A549 (cell line): ENCODE results near the gene SPATA25. TPM values are rescaled to one million over a fixed set of nuclear protein-coding genes. Genes with fewer than 3 reads are reported as not detected.
A peak's percentile ranks its signal among the peaks of the same experiment; 100 is the strongest.

Source experiments
- ATAC-seq, 2 experiments: fragments of 200-7000 bp in 1 of 2; fragments of >200 bp in 1 of 2; cut with Nextera tagmentation in 1 of 2; cut with Tn5 transposase in 1 of 2; 3 replicates each; pipeline versions ENCODE4 v1.8.0 to v1.9.1; 2018 to 2020; ENCODE audit warnings: mild to moderate bottlenecking in 1 of 2, moderate library complexity in 1 of 2
- CTCF ChIA-PET: fragments of 300-600 bp; sonication (Branson Sonifier 250); formaldehyde crosslinking; extraction: SDS; loops from one replicate; lab custom pipeline; 2021; ENCODE audit warnings: antibody characterized with exemption, inconsistent platforms; lab: Yijun Ruan, JAX
- POLR2A ChIA-PET: fragments of 350-600 bp; formaldehyde crosslinking; extraction: SDS; loops from one replicate; lab custom pipeline; 2021; ENCODE audit warnings: antibody characterized with exemption, inconsistent platforms; lab: Yijun Ruan, JAX
- DNase-seq, 2 experiments: peaks; one replicate each; pipeline versions ENCODE4 v3.0.0 to v3.0.0-alpha.2; 2011 to 2016; ENCODE audit warnings: low read depth in 1 of 2, low spot score in 1 of 2
- FAIRE-seq: peaks from 2 replicates; lab custom pipeline; 2011; peaks lifted over from hg19 to GRCh38; lab: Jason Lieb, UNC
- H3K27ac ChIP-seq, 2 experiments: fragments of >200 bp; sonication (Bioruptor Twin); formaldehyde crosslinking; 3 replicates each; pipeline ENCODE4 v1.5.1; 2016 to 2017
- H3K4me1 ChIP-seq: fragments of >200 bp; sonication (Bioruptor Twin); formaldehyde crosslinking; 3 replicates; pipeline ENCODE4 v1.6.1; 2016
- H3K4me2 ChIP-seq: fragments of >200 bp; sonication (Bioruptor Twin); formaldehyde crosslinking; 3 replicates; pipeline ENCODE4 v1.6.1; 2016
- H3K4me3 ChIP-seq: fragments of >200 bp; sonication (Bioruptor Twin); formaldehyde crosslinking; 3 replicates; pipeline ENCODE4 v1.5.1; 2016
- H3K9me3 ChIP-seq: fragments of >200 bp; sonication (Bioruptor Twin); formaldehyde crosslinking; 3 replicates; pipeline ENCODE4 v1.6.1; 2016
- CHD2 ChIP-seq: fragments of 150-350 bp; IDR thresholded peaks from 2 replicates; pipeline ENCODE4 v1.6.1; 2014; ENCODE audit warnings: low read length; ENCODE audit not compliant: partially characterized antibody
- EHF ChIP-seq: fragments of 250-450 bp; sonication (Bioruptor Pico); IDR thresholded peaks from 2 replicates; pipeline ENCODE4 v1.5.0; 2020; ENCODE audit warnings: mild to moderate bottlenecking
- EHMT2 ChIP-seq: fragments of 200-600 bp; sonication (generic); IDR thresholded peaks from 2 replicates; pipeline ENCODE4 v1.6.1; 2016; ENCODE audit warnings: antibody characterized with exemption, low read depth, mild to moderate bottlenecking, moderate library complexity
- FOSB ChIP-seq: fragments of 250-450 bp; sonication (Bioruptor Pico); IDR thresholded peaks from 2 replicates; pipeline ENCODE4 v1.5.0; 2020; ENCODE audit warnings: mild to moderate bottlenecking, moderate library complexity
- FOSL2 ChIP-seq, 2 experiments: fragments of 450-650 bp in 1 of 2; fragments of >200 bp in 1 of 2; sonication (Bioruptor Twin) in 1 of 2; formaldehyde crosslinking; IDR thresholded peaks; 2 replicates each; pipeline versions ENCODE4 v1.5.0 to v1.6.1; 2016 to 2020; ENCODE audit warnings: mild to moderate bottlenecking in 1 of 2, moderate library complexity in 1 of 2
- GATA3 ChIP-seq: IDR thresholded peaks from 2 replicates; pipeline ENCODE4 v1.6.1; 2012; ENCODE audit warnings: borderline replicate concordance
- HEYL ChIP-seq: fragments of 250-450 bp; sonication (Bioruptor Pico); IDR thresholded peaks from 2 replicates; pipeline ENCODE4 v1.8.0; 2021; ENCODE audit warnings: mild to moderate bottlenecking, moderate library complexity
- HOXB13 ChIP-seq: fragments of 250-450 bp; sonication (Bioruptor Pico); IDR thresholded peaks from 2 replicates; pipeline ENCODE4 v1.5.0; 2020; ENCODE audit warnings: low read depth, mild to moderate bottlenecking, moderate library complexity
- HOXB5 ChIP-seq: fragments of 250-450 bp; sonication (Bioruptor Pico); IDR thresholded peaks from 2 replicates; pipeline ENCODE4 v1.5.0; 2020; ENCODE audit warnings: mild to moderate bottlenecking, moderate library complexity
- JUN ChIP-seq, 2 experiments: fragments of >200 bp; sonication (Bioruptor Twin); formaldehyde crosslinking; IDR thresholded peaks; 2 replicates in 1 of 2; 3 replicates in 1 of 2; pipeline ENCODE4 v1.6.1; 2016 to 2017
- KDM5A ChIP-seq: fragments of 200-600 bp; sonication (generic); IDR thresholded peaks from 2 replicates; pipeline ENCODE4 v1.6.1; 2016; ENCODE audit warnings: antibody characterized with exemption, mild to moderate bottlenecking
- MYC ChIP-seq: IDR thresholded peaks from 2 replicates; pipeline ENCODE4 v1.6.1; 2012; ENCODE audit warnings: mild to moderate bottlenecking, inconsistent platforms, low read length, improper control_type of control experiment, borderline replicate concordance
- PHF8 ChIP-seq: fragments of 200-600 bp; sonication (generic); IDR thresholded peaks from 2 replicates; pipeline ENCODE4 v1.6.1; 2016; ENCODE audit warnings: low read depth, mild to moderate bottlenecking, antibody characterized with exemption, moderate library complexity, borderline replicate concordance
- POLR2AphosphoS2 ChIP-seq: conservative IDR thresholded peaks from 2 replicates; pipeline ENCODE4 v1.6.1; 2012; ENCODE audit warnings: low read length, improper control_type of control experiment, inconsistent platforms
- RARB ChIP-seq: fragments of 250-450 bp; sonication (Bioruptor Pico); IDR thresholded peaks from 2 replicates; pipeline ENCODE4 v1.8.0; 2021; ENCODE audit warnings: mild to moderate bottlenecking, moderate library complexity
- SMC3 ChIP-seq: fragments of >200 bp; sonication (Bioruptor Twin); formaldehyde crosslinking; IDR thresholded peaks from 3 replicates; pipeline ENCODE4 v1.6.1; 2018; ENCODE audit warnings: inconsistent platforms
- ZC3H11A ChIP-seq: fragments of 450-650 bp; IDR thresholded peaks from 2 replicates; pipeline ENCODE4 v1.6.1; 2014; ENCODE audit warnings: antibody characterized with exemption, mild to moderate bottlenecking
- ZNF302 ChIP-seq: fragments of 250-450 bp; sonication (Bioruptor Pico); IDR thresholded peaks from 2 replicates; pipeline ENCODE4 v1.9.0; 2021; ENCODE audit warnings: inconsistent platforms, mild to moderate bottlenecking, moderate library complexity
- WGBS: methylation state at CpG from one replicate; pipeline ENCODE4 v1.1.6; 2017; ENCODE audit errors: missing lambda C conversion rate; 5-methylcytosine and 5-hydroxymethylcytosine counted together
- polyA plus RNA-seq, 4 experiments: library from polyadenylated mRNA; depleted of rRNA in 3 of 4; stranded (reverse); fragments of >200 nt; fragmentation: RNase III in 1 of 4; extraction: RNeasy Plus Mini Kit Qiagen cat#74134 plus additional on column Dnase treatment in 1 of 4; gene quantifications; 2 replicates in 3 of 4; 3 replicates in 1 of 4; pipeline ENCODE4 v1.2.3, GENCODE V29; 2011 to 2017
- TF ChIP-seq, protein P1 (sequence below): fragments of 250-450 bp; sonication (Bioruptor Pico); IDR thresholded peaks from 2 replicates; pipeline ENCODE4 v1.5.0; 2021; ENCODE audit warnings: mild to moderate bottlenecking, moderate library complexity, borderline replicate concordance
- TF ChIP-seq, protein P2 (sequence below): fragments of 250-450 bp; sonication (Bioruptor Pico); IDR thresholded peaks from 2 replicates; pipeline ENCODE4 v1.5.0; 2020; ENCODE audit warnings: low read depth, mild to moderate bottlenecking, moderate library complexity
- TF ChIP-seq, protein P3 (sequence below): IDR thresholded peaks from 2 replicates; pipeline ENCODE4 v1.6.1; 2012
- TF ChIP-seq, protein P4 (sequence below): fragments of >200 bp; sonication (Bioruptor Twin); formaldehyde crosslinking; IDR thresholded peaks from 2 replicates; pipeline ENCODE4 v1.6.1; 2016

Gene SPATA25
- polyA plus RNA-seq, 2 of the 4 experiments (the other 2 are of a cell fraction) = 0.31 to 0.77 TPM

DNA sequence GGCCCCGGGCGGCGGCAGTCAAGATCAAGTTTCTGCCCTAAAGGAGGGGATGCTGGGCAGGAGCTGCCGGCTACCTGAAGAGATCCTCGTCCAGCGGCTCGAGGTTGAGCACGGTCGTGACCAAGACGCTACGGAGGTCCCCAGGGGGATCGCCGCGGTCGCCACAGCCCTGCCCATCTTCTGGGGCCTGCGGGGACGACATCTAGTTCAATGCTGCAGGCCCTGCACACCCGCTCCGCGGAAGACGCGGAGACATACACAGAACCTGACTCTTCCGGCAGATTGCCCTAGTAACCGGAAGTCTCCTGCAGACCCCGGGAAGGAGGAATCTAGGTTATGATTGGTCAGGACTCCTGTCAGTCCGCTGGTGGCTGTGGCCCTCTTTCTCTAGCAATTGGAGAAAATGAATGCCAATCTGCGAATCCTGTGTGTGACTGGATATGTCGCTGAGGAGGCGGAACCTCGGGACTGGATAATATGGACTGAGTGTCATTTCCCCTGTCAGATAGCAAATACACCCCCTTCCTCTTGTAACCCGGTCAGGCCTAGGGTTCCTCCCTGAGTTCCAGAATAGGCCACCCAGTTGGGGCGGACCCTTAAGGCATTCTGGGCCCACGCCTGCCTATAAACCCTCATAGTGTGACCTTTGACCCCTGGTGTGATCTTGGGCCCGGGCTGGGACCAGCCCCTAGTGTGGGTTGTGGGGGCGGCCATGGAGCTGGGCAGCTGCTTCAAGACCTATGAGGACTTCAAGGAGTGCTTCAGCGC, 30.1 kb downstream of the SPATA25 start, which contains the start of the genes ACOT8 and ZSWIM3 (continued):
- TF ChIP-seq, protein P1, sequence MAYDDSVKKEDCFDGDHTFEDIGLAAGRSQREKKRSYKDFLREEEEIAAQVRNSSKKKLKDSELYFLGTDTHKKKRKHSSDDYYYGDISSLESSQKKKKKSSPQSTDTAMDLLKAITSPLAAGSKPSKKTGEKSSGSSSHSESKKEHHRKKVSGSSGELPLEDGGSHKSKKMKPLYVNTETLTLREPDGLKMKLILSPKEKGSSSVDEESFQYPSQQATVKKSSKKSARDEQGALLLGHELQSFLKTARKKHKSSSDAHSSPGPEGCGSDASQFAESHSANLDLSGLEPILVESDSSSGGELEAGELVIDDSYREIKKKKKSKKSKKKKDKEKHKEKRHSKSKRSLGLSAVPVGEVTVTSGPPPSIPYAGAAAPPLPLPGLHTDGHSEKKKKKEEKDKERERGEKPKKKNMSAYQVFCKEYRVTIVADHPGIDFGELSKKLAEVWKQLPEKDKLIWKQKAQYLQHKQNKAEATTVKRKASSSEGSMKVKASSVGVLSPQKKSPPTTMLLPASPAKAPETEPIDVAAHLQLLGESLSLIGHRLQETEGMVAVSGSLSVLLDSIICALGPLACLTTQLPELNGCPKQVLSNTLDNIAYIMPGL = no peak
- TF ChIP-seq MYC = no peak
- TF ChIP-seq SMC3 = no peak
- TF ChIP-seq FOSB (CRISPR knock-in tag) = no peak
- no peak for TF ChIP-seq HOXB5
- TF ChIP-seq ZNF302 = no peak
- TF ChIP-seq, protein P2, sequence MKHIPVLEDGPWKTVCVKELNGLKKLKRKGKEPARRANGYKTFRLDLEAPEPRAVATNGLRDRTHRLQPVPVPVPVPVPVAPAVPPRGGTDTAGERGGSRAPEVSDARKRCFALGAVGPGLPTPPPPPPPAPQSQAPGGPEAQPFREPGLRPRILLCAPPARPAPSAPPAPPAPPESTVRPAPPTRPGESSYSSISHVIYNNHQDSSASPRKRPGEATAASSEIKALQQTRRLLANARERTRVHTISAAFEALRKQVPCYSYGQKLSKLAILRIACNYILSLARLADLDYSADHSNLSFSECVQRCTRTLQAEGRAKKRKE (CRISPR knock-in tag) = no peak
- TF ChIP-seq CHD2 = peak; percentile 53
- TF ChIP-seq FOSL2 (IDR thresholded peaks at IDR 0.05) = no peak
- TF ChIP-seq FOSL2 (CRISPR knock-in tag; IDR thresholded peaks at IDR 0.05) = no peak
- TF ChIP-seq KDM5A = 0 out of 2 replicates have a peak, but pooled peaks have one; percentile 22
- TF ChIP-seq POLR2AphosphoS2 = no peak
- TF ChIP-seq EHF (CRISPR knock-in tag) = no peak
- TF ChIP-seq JUN (IDR thresholded peaks at IDR 0.05) = peak; percentile 8 to 42; a peak in 1 of 5 replicates

DNA sequence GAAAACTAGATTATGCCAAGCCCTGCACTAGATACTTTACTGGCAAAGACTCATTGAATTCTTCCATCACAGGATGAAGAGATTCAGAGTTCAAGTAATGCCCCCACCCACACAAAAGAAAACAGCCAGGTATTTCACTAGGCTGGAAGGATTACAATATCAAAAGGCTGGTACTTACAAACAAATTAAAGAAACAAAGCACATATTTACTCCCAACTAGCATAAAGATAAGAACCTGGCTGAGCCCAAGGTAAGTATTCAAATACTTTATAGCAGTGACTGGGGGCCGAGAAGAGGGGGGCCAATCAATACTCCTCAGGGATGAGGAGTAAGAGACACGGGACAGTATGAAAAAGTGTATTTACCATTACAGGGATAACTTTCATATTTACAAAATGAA, 33.9 kb downstream of the SPATA25 start:
- ATAC-seq (no peak), FAIRE-seq (no peak), DNase-seq (no peak)
- TF ChIP-seq, protein P3, sequence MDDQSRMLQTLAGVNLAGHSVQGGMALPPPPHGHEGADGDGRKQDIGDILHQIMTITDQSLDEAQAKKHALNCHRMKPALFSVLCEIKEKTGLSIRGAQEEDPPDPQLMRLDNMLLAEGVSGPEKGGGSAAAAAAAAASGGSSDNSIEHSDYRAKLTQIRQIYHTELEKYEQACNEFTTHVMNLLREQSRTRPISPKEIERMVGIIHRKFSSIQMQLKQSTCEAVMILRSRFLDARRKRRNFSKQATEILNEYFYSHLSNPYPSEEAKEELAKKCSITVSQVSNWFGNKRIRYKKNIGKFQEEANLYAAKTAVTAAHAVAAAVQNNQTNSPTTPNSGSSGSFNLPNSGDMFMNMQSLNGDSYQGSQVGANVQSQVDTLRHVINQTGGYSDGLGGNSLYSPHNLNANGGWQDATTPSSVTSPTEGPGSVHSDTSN = no peak
- TF ChIP-seq GATA3 (no peak), HOXB13 (no peak), CHD2 (no peak), KDM5A (no peak), ZNF302 (no peak), EHMT2 (no peak), RARB (CRISPR knock-in tag) (no peak), ZC3H11A (no peak), PHF8 (no peak), HEYL (no peak)
- TF ChIP-seq, protein P4, sequence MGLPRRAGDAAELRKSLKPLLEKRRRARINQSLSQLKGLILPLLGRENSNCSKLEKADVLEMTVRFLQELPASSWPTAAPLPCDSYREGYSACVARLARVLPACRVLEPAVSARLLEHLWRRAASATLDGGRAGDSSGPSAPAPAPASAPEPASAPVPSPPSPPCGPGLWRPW = no peak
- Histone ChIP-seq H3K27ac (no peak overlapping the region), H3K4me1 (peaks cover 14% of the 10 kb centered on the region; the same call in 2 of the 3 replicates), H3K4me3 (no peak overlapping the region), H3K4me2 (no peak overlapping the region), H3K9me3 (no peaks in the 10 kb centered on the region)
- ChIA-PET POLR2A (no interaction called here), CTCF (interaction anchor here (1.4 kb wide), 1 partner anchor 28 kb away, joined by 4 read pairs; the partner anchor contains the start of gene ZSWIM1)
- 80% methylated on average over 2 of the region's 2 CpGs for WGBS
